ENCODE results near the gene LMF1. TPM values are rescaled to one million over a fixed set of nuclear protein-coding genes. Genes with fewer than 3 reads are reported as not detected.

LMF1 gene
- polyA plus RNA-seq, 3 donors = 5.9 to 14.7 (median 10.6) TPM

GRCh38 chr16:855471-855870, 115.3 kb downstream of the LMF1 start:
- H3K4me3 Mint-ChIP-seq = no peak overlapping the region
- 95% methylated on average over 13 of the region's 13 CpGs for WGBS (ENCODE audit: insufficient coverage)

GRCh38 chr16:854808-855410, 115.9 kb downstream of the LMF1 start:
- H3K4me3 ChIP-seq (replicated peaks in 1 of 3; ENCODE audit: low read depth in 2 of 3, low read length in 3 of 3) = no peak overlapping the region
- no peaks in the 10 kb centered on the region for H3K36me3 ChIP-seq (replicated peaks in 1 of 2; ENCODE audit: control insufficient read depth in 1 of 2, insufficient read depth in 2 of 2, low read length in 2 of 2)
- DNase-seq = no peak
- 95% methylated on average over 23 of the region's 23 CpGs for WGBS (ENCODE audit: insufficient coverage)
- H3K9ac ChIP-seq (ENCODE audit: insufficient read depth, low read length, poor library complexity, severe bottlenecking) = no peak overlapping the region
- Mint-ChIP-seq H3K4me3 (no peak overlapping the region), H3K9me3 (peaks cover 50 to 85% (median 70%) of the 10 kb centered on the region in 7 donors), H3K36me3 (peaks cover 0 to 8% of the 10 kb centered on the region in 2 donors), H3K27me3 (ENCODE audit: low read depth in 3 of 3) (peaks cover 0 to 3% (median 1%) of the 10 kb centered on the region in 3 donors), H3K27ac (no peak overlapping the region), H3K4me1 (no peaks in the 10 kb centered on the region)
- intact Hi-C loops (cut with micrococcal nuclease) = no loop called here
- no peak overlapping the region for H3K4me2 ChIP-seq (replicated peaks; ENCODE audit: extremely low read depth, low read length, poor library complexity, severe bottlenecking)
- no peaks in the 10 kb centered on the region for H3K79me2 ChIP-seq (ENCODE audit: insufficient read depth, low read length)
- H4K20me1 ChIP-seq (ENCODE audit: insufficient read depth, low read length) = no peaks in the 10 kb centered on the region
- H3K4me1 ChIP-seq (ENCODE audit: control insufficient read depth in 1 of 2, insufficient read depth in 2 of 2, low read length in 2 of 2) = no peaks in the 10 kb centered on the region
- H3K27ac ChIP-seq (ENCODE audit: low read depth in 1 of 2, low read length in 2 of 2) = no peak overlapping the region
- no peak for TF ChIP-seq CTCF (IDR thresholded peaks at IDR 0.05)
- H3K27me3 ChIP-seq (ENCODE audit: control insufficient read depth in 2 of 2, insufficient read depth in 2 of 2, low read length in 2 of 2) = no peaks in the 10 kb centered on the region
- no peak overlapping the region for H2AFZ ChIP-seq (ENCODE audit: insufficient read depth, low read depth, low read length, poor library complexity, severe bottlenecking)
- peaks cover 61 to 95% of the 10 kb centered on the region in 2 donors for H3K9me3 ChIP-seq (replicated peaks in 1 of 2; ENCODE audit: control insufficient read depth in 1 of 2, insufficient read depth in 1 of 2, low read length in 2 of 2)

More at GRCh38 chr16:855471-855870, 115.3 kb downstream of the LMF1 start:
- H3K27me3 Mint-ChIP-seq (ENCODE audit: low read depth in 3 of 3) = peaks cover 0 to 1% (median 0%) of the 10 kb centered on the region in 3 donors
- no peak for TF ChIP-seq CTCF (IDR thresholded peaks at IDR 0.05)
- no peak overlapping the region for H3K27ac Mint-ChIP-seq
- H3K4me3 ChIP-seq (replicated peaks in 1 of 3; ENCODE audit: low read depth in 2 of 3, low read length in 3 of 3) = no peak overlapping the region
- intact Hi-C loops (cut with micrococcal nuclease) = no loop called here
- H3K36me3 Mint-ChIP-seq = peaks cover 0 to 8% of the 10 kb centered on the region in 2 donors
- no peaks in the 10 kb centered on the region for H3K27me3 ChIP-seq (ENCODE audit: control insufficient read depth in 2 of 2, insufficient read depth in 2 of 2, low read length in 2 of 2)
- DNase-seq = no peak
- no peak overlapping the region for H3K27ac ChIP-seq (ENCODE audit: low read depth in 1 of 2, low read length in 2 of 2)
- no peaks in the 10 kb centered on the region for H3K4me1 ChIP-seq (ENCODE audit: control insufficient read depth in 1 of 2, insufficient read depth in 2 of 2, low read length in 2 of 2)
- H3K4me2 ChIP-seq (replicated peaks; ENCODE audit: extremely low read depth, low read length, poor library complexity, severe bottlenecking) = no peak overlapping the region
- H3K36me3 ChIP-seq (replicated peaks in 1 of 2; ENCODE audit: control insufficient read depth in 1 of 2, insufficient read depth in 2 of 2, low read length in 2 of 2) = no peaks in the 10 kb centered on the region
- H3K9me3 Mint-ChIP-seq = peaks cover 48 to 84% (median 68%) of the 10 kb centered on the region in 7 donors
- H2AFZ ChIP-seq (ENCODE audit: insufficient read depth, low read depth, low read length, poor library complexity, severe bottlenecking) = no peak overlapping the region
- H3K9me3 ChIP-seq (replicated peaks in 1 of 2; ENCODE audit: control insufficient read depth in 1 of 2, insufficient read depth in 1 of 2, low read length in 2 of 2) = peaks cover 60 to 93% of the 10 kb centered on the region in 2 donors
- no peaks in the 10 kb centered on the region for H3K4me1 Mint-ChIP-seq
- no peak overlapping the region for H3K9ac ChIP-seq (ENCODE audit: insufficient read depth, low read length, poor library complexity, severe bottlenecking)
- H3K79me2 ChIP-seq (ENCODE audit: insufficient read depth, low read length) = no peaks in the 10 kb centered on the region
- no peaks in the 10 kb centered on the region for H4K20me1 ChIP-seq (ENCODE audit: insufficient read depth, low read length)

Measured in CD14-positive monocyte (primary cell).